Stimulated activated CD4-positive, alpha-beta T cell treated with anti-CD3 and anti-CD28 coated beads, Interleukin-12 subunit alpha, Interleukin-12 subunit beta, amount 100 ng/mL, for 48 hours (primary cell): ENCODE measurements around the gene SLC2A11.
"Not testable (repeated sequence)": the region's sequence is repeated elsewhere in the genome, so short reads cannot be mapped to it uniquely, and the experiment has no call there.

Experiments
- DNase-seq, 3 donors: peaks; one replicate each; pipeline ENCODE4 v3.0.0-alpha.2; 2020; ENCODE audit warnings: low read depth in 2 of 3, low spot score in 1 of 3

Gene SLC2A11

GRCh38 chr22:23888615-23889401 lies 31.1 kb downstream of the SLC2A11 start:
- DNase-seq, result no peak

GRCh38 chr22:23889620-23890019 lies 31.9 kb downstream of the SLC2A11 start:
- DNase-seq, result no peak

- DNase-seq, result no peak
These were observed 34.1 kb downstream of the SLC2A11 start for GRCh38 chr22:23891726-23892125.

DNA sequence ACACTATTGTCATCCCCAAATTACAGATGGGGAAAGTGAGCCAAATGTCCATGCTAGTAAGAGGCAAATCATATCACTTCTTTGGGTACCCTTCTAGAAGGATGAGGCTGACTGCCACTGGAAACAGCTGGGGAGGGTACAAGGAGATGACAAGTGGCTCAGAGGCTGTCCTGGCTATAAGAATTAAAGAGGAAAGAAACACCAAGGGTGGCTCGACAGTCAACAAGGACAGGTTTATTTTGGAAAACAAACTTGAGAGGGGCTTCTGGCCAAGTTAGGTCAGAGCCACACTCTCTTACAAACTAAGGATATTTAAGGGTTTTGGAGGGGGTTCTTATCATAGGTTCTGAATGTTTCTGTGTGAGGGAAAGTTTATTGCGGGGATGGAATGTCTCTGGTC lies 34.5 kb downstream of the SLC2A11 start:
- DNase-seq, result no peak

DNA sequence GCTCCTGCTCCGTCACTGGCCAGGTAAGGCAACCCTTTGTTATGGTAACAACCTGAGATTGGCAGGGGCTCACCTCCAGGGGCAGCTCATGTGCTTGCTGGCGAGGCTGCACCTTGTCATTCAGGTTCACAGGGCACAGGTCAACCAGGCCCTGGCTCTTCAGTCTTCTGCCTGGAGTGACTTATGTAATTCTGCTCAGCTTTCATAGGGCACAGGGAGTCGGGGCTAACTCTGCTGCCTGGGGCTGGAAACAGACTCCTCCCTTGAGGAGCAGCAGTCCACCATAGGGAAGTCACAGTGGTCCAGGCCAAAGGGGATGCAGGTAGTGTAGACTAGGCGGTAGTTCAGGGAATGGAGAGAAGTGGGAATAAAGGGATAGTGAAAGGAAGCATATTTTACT lies 35.0 kb downstream of the SLC2A11 start:
- DNase-seq, result no peak

- no peak for DNase-seq
These were observed 35.7 kb downstream of the SLC2A11 start for GRCh38 chr22:23893121-23893944.

GRCh38 chr22:23893945-23894709 lies 36.5 kb downstream of the SLC2A11 start, which contains the start of gene MIF:
MIF (plus strand) TSS chr22:23894383; CDS start chr22:23894475, 92 bp downstream.
- DNase-seq, result peak; percentile 94 to 98 (median 97)

GRCh38 chr22:23894710-23895598 lies 37.3 kb downstream of the SLC2A11 start:
- DNase-seq, result peak; percentile 68 to 76 (median 73)

DNA sequence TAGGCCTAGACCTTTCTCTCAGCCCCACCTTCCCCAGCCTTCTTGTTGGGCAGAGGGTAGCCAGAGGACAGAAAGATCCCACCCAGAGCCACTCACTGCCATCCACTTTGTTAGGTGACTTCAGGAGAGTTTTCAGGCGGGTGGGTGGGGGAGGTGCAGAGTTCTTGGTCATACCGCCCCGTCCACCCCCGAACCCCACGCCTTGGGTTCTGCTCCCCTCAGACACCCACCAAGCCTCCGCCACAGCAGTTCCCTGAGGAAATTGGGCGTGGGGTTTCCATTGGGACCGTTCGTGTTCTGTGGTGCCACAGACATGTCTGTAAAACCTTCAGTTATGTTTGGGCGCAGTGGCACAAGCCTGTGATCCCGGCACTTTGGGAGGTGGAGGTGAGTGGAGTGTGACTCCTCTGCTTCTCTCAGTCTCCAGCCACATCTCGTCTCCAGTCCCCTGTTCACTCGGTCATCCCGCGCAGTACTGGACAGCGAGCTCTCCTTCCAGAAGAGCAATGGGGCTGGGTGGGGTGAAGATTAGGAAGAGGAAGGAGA lies 38.0 kb downstream of the SLC2A11 start:
- no peak for DNase-seq

DNA sequence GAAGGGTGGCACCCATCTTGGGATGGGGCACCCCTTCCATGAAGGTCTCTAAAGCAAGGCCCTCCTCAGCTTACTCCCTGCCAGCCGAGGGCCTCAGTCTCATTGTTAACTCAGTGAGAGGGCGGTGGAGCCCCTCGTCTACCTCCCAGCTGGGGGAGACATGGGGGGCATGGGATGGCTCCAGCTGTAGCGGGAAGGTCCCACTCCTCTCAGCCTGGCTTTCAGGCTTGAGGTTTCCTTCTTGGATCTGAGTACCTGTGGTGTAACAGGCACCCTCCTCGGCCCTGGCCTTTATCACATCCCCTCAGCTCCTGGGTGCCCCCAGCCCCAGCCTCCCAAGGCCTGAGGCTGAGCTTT lies 38.5 kb downstream of the SLC2A11 start:
- DNase-seq, result no peak

DNA sequence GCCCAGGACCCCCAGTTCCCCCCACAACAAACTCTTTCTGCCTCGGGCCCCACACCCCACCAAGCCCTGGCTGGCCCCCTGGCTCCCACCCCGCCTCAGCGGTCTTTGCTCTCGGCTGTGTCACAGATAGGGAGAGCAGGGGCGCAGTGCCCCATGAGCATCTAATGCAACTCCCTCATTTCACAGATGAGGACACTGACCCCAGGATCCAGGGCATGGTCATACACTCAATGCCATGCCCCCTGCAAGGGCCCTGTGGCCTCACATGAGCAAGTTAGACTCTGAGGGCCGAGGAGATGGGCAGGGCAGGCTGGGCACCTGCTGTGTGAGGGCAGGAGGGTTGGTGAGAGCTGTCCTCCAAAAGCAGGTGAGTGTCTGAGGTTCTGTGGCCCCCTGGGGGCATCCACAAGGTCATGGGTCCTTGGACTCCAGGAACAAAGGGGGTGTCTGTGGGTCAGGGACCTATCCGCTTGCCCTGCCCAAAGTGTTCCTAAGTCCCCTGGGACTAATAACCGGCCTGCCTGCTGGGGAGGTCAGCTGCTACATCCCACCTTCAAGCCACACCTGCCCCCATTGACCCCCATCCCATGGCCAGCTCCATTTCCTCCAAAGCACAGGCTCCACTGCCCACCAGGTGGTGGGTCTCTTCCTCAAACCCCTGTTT lies 39.0 kb downstream of the SLC2A11 start:
- no peak for DNase-seq

GRCh38 chr22:23897320-23897719 lies 39.6 kb downstream of the SLC2A11 start:
- no peak for DNase-seq

- no peak for DNase-seq
These were observed 40.6 kb downstream of the SLC2A11 start for GRCh38 chr22:23898006-23898974.

DNA sequence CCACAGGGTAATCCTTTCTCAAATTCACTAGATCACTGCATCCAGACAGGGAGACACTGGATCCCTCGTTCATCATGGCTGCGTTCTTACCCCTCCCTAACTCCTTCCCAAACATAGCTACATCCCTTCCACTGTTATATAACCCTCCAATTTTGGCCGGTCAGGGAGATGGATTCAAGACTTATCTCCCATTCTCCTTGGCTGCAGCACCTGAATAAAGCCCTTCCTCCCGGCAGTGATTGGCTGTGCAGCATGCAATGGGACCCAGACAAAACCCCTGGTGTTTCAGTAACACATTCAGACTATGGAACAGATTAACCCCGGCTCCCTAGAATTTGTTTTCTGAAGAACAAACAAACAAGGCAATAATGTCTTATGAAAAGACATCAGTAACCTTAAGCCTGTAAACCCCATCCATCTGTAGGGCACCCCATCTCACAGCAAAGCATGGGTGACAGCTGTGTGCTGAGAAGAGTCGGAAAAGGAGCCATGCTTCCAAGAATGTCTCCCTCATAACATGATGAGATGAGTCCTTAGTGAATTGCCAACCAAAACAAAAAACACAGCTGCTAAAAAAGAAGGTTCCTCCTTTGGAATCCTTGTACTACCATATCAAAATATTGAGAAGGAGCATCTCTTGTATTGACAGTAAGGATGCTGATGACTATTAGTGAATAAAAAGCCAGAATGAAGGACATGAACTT lies 41.5 kb downstream of the SLC2A11 start:
- no peak for DNase-seq

- not testable (repeated sequence) for DNase-seq
These were observed 42.6 kb downstream of the SLC2A11 start for GRCh38 chr22:23900227-23900626.

GRCh38 chr22:23901600-23901999 lies 43.9 kb downstream of the SLC2A11 start:
- no peak for DNase-seq

DNA sequence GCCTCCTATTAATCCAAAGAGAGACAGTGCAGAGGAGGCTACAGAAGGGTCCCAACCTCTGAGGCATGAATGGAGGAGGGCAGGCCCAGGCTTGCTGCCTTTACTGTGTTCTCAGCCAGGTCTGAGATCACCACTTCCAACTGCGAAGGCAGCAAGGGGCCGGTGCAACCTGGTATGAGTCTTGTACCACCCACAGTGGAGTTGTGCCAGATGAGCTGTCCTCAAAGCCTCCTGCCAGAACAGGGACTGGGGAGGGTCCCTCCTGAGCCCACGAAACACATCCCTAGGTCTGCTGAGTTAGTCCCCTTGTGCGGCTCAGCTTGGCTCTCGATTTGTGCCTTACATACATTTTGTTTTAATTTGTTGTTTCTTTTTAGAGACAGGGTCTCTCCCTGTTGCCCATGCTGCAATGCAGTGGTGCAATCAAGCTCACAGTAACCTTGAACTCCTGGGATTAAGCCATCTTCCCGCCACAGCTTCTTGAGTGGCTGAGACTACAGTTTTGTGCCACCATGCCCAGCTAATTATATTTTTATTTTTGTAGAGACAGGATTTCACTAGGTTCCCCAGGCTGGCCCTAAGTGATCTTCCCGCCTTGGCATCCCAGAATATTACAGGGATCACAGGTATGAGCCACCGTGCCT lies 45.8 kb downstream of the SLC2A11 start:
- DNase-seq, result no peak
